CD4-positive, alpha-beta T cell treated with Interleukin-4 for 1 hour (primary cell): Measurements from ENCODE around the gene TLCD3B.
"Not testable (repeated sequence)": the region's sequence is repeated elsewhere in the genome, so short reads cannot be mapped to it uniquely, and the experiment has no call there.

Source experiments
- DNase-seq, 2 donors: peaks; one replicate each; pipeline ENCODE4 v3.0.0-alpha.2; 2020 to 2022

TLCD3B gene

GRCh38 chr16:30025156-30025555 lies 5.9 kb downstream of the TLCD3B start:
- no peak for DNase-seq

- DNase-seq, result no peak
These were observed 6.6 kb downstream of the TLCD3B start for GRCh38 chr16:30024451-30024850.

- DNase-seq, result no peak
These were observed 7.5 kb downstream of the TLCD3B start for GRCh38 chr16:30023586-30023985.

DNA sequence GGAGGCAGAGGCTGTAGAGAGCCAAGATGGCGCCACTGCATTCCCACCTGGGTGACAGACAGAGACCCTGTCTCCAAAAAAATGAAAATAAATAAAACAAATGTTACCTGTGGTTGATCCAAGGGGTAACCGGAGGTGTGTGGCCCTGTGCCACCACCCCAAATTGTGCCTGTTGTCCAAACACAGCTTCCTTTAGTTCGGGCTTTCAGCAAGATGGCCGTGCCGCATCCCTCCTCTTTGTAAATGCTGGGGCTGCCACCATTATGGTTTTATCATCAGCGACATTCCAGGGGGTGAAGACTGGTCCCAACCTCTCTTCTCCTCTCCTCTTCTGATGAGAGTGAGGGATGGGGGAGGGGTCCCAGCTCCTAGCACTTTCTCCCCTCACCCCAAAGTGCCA lies 8.2 kb downstream of the TLCD3B start, which contains the start of gene C16orf92:
Gene C16orf92 (plus strand): TSS at position 312 of the 400 bp plus-strand sequence. CDS start 143 bp downstream, outside the sequence.
- no peak for DNase-seq

GRCh38 chr16:30018731-30019158 lies 12.3 kb downstream of the TLCD3B start:
- no peak for DNase-seq

DNA sequence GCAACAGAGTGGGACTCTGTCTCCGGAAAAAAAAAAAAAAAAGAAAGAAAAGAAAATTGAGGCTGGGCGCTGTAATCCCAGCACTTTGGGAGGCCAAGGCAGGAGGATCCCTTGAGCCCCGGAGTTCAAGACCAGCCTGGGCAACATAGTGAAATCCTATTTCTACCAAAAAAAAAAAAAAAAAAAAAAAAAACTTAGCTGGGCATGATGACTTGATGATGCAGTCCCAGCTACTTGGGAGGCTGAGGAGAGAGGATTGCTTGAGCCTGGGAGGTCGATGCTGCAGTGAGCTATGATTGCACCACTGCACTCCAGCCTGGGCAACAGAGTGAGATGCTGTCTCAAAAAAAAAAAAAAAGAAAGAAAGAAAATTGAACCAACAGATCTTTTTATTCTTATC lies 13.1 kb downstream of the TLCD3B start:
- not testable (repeated sequence) for DNase-seq

GRCh38 chr16:30017277-30017656 lies 13.8 kb downstream of the TLCD3B start:
- no peak for DNase-seq

GRCh38 chr16:30016555-30017276 lies 14.4 kb downstream of the TLCD3B start:
- DNase-seq, result no peak

GRCh38 chr16:30015450-30015849 lies 15.6 kb downstream of the TLCD3B start:
- not testable (repeated sequence) for DNase-seq

GRCh38 chr16:30012598-30012997 lies 18.5 kb downstream of the TLCD3B start:
- DNase-seq, result not testable (repeated sequence)

- DNase-seq, result no peak
These were observed 19.2 kb downstream of the TLCD3B start for GRCh38 chr16:30011714-30012504.

GRCh38 chr16:30010844-30011713 lies 20.0 kb downstream of the TLCD3B start, which contains the start of gene DOC2A:
TSS of gene DOC2A (minus strand) at chr16:30011027. CDS start at chr16:30010222, 805 bp downstream.
- peak in 1 of 2 donors; percentile 30 for DNase-seq

- DNase-seq, result no peak
These were observed 20.9 kb downstream of the TLCD3B start for GRCh38 chr16:30009990-30010843.

DNA sequence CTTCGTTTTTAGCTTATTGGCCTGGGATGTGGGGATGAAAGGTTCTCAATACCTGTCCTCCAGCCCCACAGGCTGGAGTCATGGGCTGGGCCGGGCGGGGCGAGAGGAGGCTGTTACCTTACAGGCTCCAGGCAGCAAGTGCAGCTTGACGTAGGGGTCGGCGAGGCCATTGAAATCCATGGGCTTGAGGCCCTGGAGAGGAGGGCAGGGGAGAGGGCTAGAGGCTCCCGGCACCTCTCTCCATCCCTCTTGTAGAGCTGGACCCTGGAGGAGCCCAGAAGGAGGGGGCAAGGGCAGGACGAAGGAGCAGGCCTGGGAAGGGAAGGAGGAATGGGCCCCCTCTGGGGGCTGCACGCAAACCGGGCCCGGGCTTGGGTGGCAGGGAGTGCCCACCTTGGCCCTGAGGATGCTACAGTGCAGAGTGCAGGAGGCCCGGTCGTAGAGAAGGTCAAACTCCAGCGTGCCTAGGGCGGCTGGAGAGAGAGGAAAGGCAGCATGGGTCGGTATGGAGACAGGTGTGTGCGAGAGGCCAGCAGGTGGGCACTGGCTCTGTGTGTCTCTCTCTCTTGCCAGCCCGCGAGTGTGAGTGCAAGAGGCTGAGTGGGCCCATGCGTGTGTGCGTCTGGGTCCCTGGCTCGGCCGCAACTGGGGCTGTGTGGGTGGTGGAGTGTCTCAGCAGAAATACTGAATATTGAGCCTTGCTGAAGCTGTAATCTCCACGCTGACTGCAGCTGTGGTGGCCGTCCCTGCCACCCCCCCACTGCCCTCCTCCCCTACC lies 21.8 kb downstream of the TLCD3B start:
- no peak for DNase-seq

GRCh38 chr16:30007378-30007895 lies 23.6 kb downstream of the TLCD3B start:
- DNase-seq, result no peak

- no peak for DNase-seq
These were observed 24.3 kb downstream of the TLCD3B start for GRCh38 chr16:30006659-30007377.

DNA sequence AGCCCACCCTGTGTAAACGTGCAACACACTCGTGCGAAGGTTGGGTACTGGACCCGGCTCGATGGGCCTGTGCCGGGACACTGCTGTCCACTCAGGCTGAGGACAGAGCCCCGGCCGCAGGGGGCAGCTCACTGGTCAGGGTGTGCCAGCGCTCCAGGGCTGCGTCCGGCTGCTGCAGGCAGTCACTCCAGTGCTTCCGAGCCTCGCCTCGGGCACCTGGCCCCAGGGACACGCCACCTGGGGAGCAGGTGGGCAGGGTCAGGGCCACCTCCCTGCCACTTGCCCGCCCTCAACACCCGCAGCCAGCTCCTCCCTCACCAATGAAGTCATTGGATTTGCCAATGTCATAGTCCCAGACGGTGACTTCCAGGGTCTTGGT lies 25.0 kb downstream of the TLCD3B start:
- no peak for DNase-seq

DNA sequence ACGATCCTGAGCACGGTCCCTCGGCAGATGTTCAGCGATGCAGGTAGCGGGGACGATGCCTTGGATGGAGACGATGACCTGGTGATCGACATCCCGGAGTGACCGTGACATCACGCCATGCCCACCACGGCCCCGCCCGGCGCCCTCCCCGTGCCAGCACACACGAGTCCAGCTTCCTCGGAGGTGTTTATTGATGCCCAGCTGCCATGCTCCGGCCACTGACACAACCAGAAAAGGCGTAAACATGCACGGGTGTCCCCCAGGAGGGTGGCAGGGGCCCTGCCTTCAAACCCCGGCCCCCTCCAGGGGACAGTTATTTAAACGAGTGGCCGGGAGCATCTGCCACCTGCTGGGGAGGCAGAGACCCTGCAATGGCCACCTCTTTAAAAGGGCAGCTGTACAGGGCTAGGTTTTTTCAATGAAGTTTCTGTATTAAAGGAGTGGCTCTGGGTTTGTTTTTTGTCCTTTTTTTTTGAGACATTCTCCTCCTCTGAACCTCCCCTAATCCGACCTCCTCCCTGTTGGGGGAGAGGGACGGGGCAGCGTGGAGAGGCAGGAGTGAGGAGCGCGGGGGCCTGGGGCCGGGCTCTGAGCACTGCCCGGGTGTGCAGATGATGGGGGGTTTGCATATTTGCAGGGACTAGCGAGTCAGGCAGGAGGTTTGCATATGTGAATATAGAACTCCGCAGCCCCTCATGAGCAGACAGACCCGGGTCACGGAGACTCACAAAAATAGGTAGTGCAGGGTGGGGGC lies 25.6 kb downstream of the TLCD3B start:
- peak; percentile 52 for DNase-seq

DNA sequence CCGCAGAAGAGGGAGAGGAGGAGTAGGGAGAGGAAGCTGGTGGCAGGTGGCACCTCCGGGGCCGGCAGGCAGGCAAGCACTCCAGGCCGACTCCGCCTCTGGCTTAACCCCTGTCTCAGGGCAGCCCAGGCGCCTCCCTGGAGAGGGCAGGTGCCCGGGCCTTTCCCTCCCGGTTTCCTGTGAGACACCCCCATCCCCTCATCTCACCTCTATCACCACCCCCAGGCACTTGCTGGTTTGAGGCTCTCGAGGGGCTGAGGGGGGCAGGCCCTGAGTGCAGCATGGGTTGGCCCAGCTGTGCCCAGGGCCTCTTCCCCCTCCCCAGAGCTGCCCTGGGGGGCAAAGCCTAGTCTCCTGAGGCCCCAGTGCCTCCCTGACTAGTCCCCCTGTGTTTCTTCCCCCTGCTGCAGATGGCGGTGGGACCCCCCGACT lies 26.2 kb downstream of the TLCD3B start:
- no peak for DNase-seq

GRCh38 chr16:30004424-30004776 lies 26.7 kb downstream of the TLCD3B start:
- DNase-seq, result no peak
